ENCODE data around the gene ART3. TPM values are rescaled to one million over a fixed set of nuclear protein-coding genes. Genes with fewer than 3 reads are reported as not detected.
A peak's percentile ranks its signal among the peaks of the same experiment; 100 is the strongest.

ART3 gene
- polyA plus RNA-seq, 1 of the 3 experiments (the other 2 are of a cell fraction): not detected

DNA sequence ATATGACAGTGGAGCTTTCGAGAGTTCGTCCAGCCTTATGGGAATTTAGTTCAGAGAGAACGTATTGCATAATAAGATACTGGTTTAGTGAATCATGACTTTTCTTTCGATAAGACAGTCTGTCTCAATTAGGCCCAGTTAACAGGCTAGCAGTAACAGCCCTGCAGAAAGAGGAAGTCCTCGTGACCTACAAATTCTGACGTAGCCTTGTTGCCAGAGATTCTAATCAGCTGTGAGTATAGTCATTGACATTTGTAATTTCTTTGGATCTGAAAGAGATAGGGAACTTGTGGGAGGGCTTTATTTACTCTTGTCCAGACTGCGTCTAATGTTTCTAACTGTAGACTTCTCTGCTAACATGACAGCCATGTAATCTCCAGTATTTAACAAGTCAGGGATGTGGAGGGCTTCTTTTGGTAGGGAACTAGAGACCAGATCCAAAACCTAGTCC lies 15.8 kb downstream of the ART3 start (continued):
- TF ChIP-seq TEAD4 (IDR thresholded peaks at IDR 0.05; ENCODE audit: borderline replicate concordance, insufficient read depth) (no peak), FOSL2 (IDR thresholded peaks at IDR 0.05; ENCODE audit: borderline replicate concordance, low read depth) (peak; percentile 41; the same call in 1 of the 2 replicates), NFIC (IDR thresholded peaks at IDR 0.05; ENCODE audit: borderline replicate concordance) (peak; percentile 24; the same call in 1 of the 2 replicates), GATA2 (CRISPR knock-in tag; IDR thresholded peaks at IDR 0.05) (peak; percentile 56; the same call in 1 of the 2 replicates)

DNA sequence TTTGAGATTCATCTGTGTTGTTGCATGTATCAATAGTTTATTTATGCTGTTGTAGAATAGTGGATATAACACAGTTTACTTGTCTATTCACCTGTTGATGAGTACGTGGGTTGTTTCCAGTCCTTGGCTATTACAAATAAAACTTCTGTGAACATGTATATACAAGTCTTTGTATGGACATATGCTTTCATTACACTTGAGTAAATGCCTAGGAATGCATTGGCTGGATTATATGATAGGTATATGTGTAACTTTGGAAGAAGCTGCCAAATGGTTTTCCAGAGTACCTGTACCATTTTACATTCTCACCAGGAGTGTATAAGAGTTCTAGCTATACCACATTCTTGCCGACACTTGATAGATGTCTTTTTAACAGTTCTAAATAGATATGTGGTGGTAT lies 16.5 kb downstream of the ART3 start:
- DNase-seq: no peak
- Histone ChIP-seq H3K4me3 (ENCODE audit: low read depth in 2 of 2, low read length in 1 of 2) (no peak overlapping the region), H4K20me1 (ENCODE audit: insufficient read depth) (no peaks in the 10 kb centered on the region), H3K36me3 (replicated peaks in 1 of 2; ENCODE audit: control insufficient read depth in 1 of 2, insufficient read depth in 2 of 2, low read length in 1 of 2) (no peaks in the 10 kb centered on the region), H3K27me3 (ENCODE audit: insufficient read depth) (no peaks in the 10 kb centered on the region), H3K27ac (ENCODE audit: low read depth in 2 of 2, low read length in 1 of 2) (peak overlapping the region in 1 of 2 experiments; percentile 52; a peak in 2 of 4 replicates), H3K4me2 (no peak overlapping the region), H2AFZ (ENCODE audit: low read depth) (no peak overlapping the region), H3K9me3 (no peaks in the 10 kb centered on the region), H3K9me2 (no peaks in the 10 kb centered on the region), H3K4me1 (ENCODE audit: control insufficient read depth in 1 of 2, insufficient read depth in 2 of 2, low read depth in 1 of 2, low read length in 1 of 2) (peaks cover 0 to 4% of the 10 kb centered on the region in 2 experiments; a peak in 2 of 4 replicates), H3K79me2 (ENCODE audit: insufficient read depth) (no peaks in the 10 kb centered on the region), H3K9ac (no peak overlapping the region), H3F3A (replicated peaks; ENCODE audit: insufficient read depth) (no peaks in the 10 kb centered on the region)
- CTCF ChIA-PET: interaction anchor here (1.2 kb wide), 1 partner anchor 95 kb away, joined by 8 read pairs; no protein-coding TSS in a partner anchor
- 88% methylated on average over 2 of the region's 2 CpGs for WGBS (ENCODE audit: low lambda C conversion rate)
- POLR2A ChIA-PET: no interaction called here
- TF ChIP-seq ELF1 (IDR thresholded peaks at IDR 0.05): no peak
- TF ChIP-seq, protein P1, sequence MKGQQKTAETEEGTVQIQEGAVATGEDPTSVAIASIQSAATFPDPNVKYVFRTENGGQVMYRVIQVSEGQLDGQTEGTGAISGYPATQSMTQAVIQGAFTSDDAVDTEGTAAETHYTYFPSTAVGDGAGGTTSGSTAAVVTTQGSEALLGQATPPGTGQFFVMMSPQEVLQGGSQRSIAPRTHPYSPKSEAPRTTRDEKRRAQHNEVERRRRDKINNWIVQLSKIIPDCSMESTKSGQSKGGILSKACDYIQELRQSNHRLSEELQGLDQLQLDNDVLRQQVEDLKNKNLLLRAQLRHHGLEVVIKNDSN (IDR thresholded peaks at IDR 0.05; ENCODE audit: borderline replicate concordance, low read depth): no peak
- TF ChIP-seq RXRA (IDR thresholded peaks at IDR 0.05; ENCODE audit: borderline replicate concordance, low read depth): no peak
- TF ChIP-seq RCOR1 (IDR thresholded peaks at IDR 0.05; ENCODE audit: low read length): no peak
- no peak for TF ChIP-seq TAF1 (IDR thresholded peaks at IDR 0.05; ENCODE audit: borderline replicate concordance, low read depth, low read length)
- TF ChIP-seq SMC3 (IDR thresholded peaks at IDR 0.05; ENCODE audit: low read depth, low read length): no peak
- no peak for TF ChIP-seq TEAD4 (IDR thresholded peaks at IDR 0.05; ENCODE audit: borderline replicate concordance, insufficient read depth)
- no peak for TF ChIP-seq FOXJ3 (CRISPR knock-in tag; IDR thresholded peaks at IDR 0.05)
- TF ChIP-seq, protein P2, sequence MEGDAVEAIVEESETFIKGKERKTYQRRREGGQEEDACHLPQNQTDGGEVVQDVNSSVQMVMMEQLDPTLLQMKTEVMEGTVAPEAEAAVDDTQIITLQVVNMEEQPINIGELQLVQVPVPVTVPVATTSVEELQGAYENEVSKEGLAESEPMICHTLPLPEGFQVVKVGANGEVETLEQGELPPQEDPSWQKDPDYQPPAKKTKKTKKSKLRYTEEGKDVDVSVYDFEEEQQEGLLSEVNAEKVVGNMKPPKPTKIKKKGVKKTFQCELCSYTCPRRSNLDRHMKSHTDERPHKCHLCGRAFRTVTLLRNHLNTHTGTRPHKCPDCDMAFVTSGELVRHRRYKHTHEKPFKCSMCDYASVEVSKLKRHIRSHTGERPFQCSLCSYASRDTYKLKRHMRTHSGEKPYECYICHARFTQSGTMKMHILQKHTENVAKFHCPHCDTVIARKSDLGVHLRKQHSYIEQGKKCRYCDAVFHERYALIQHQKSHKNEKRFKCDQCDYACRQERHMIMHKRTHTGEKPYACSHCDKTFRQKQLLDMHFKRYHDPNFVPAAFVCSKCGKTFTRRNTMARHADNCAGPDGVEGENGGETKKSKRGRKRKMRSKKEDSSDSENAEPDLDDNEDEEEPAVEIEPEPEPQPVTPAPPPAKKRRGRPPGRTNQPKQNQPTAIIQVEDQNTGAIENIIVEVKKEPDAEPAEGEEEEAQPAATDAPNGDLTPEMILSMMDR (IDR thresholded peaks at IDR 0.05): no peak
- no peak for TF ChIP-seq MXI1 (IDR thresholded peaks at IDR 0.05; ENCODE audit: low read depth, low read length)
- TF ChIP-seq MEF2A (IDR thresholded peaks at IDR 0.05; ENCODE audit: borderline replicate concordance, low read depth): no peak

DNA sequence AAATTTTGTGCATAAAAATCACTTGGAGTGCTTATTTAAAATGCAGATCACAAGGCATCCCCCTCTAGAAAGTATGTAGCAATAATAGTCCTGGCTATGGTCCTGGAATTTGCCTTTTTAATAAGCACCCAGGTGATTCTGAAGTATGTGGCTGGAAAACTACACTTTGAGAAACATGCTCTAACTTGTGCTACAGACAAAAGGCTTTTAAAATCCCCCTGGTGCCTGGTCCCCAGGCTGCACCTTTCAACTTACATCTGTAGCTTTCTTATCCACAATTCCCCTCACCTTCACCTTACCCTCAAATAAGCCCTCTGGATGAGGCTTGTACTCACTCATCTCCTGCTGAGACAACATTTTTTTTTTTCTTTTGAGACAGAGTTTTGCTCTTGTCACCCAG lies 21.1 kb downstream of the ART3 start:
- H3K9ac ChIP-seq: no peak overlapping the region
- POLR2A ChIA-PET: no interaction called here
- no peaks in the 10 kb centered on the region for H4K20me1 ChIP-seq (ENCODE audit: insufficient read depth)
- no peak overlapping the region for H3K4me3 ChIP-seq (ENCODE audit: low read depth in 2 of 2, low read length in 1 of 2)
- peaks cover 0 to 2% of the 10 kb centered on the region in 2 experiments; a peak in 2 of 4 replicates for H3K4me1 ChIP-seq (ENCODE audit: control insufficient read depth in 1 of 2, insufficient read depth in 2 of 2, low read depth in 1 of 2, low read length in 1 of 2)
- CTCF ChIA-PET: no interaction called here
- no peaks in the 10 kb centered on the region for H3K9me2 ChIP-seq
- DNase-seq: no peak
- H3K9me3 ChIP-seq: no peaks in the 10 kb centered on the region
- H3K79me2 ChIP-seq (ENCODE audit: insufficient read depth): no peaks in the 10 kb centered on the region
- no peaks in the 10 kb centered on the region for H3F3A ChIP-seq (replicated peaks; ENCODE audit: insufficient read depth)
- H3K27ac ChIP-seq (ENCODE audit: low read depth in 2 of 2, low read length in 1 of 2): no peak overlapping the region
- H3K4me2 ChIP-seq: no peak overlapping the region
- no peak overlapping the region for H2AFZ ChIP-seq (ENCODE audit: low read depth)
- H3K27me3 ChIP-seq (ENCODE audit: insufficient read depth): no peaks in the 10 kb centered on the region
- no peaks in the 10 kb centered on the region for H3K36me3 ChIP-seq (replicated peaks in 1 of 2; ENCODE audit: control insufficient read depth in 1 of 2, insufficient read depth in 2 of 2, low read length in 1 of 2)
- TF ChIP-seq MEF2A (IDR thresholded peaks at IDR 0.05; ENCODE audit: borderline replicate concordance, low read depth) (no peak), GABPA (IDR thresholded peaks at IDR 0.05; ENCODE audit: low read depth) (no peak), POLR2AphosphoS5 (IDR thresholded peaks at IDR 0.05; ENCODE audit: low read depth, low read length) (no peak), RCOR1 (IDR thresholded peaks at IDR 0.05; ENCODE audit: low read length) (no peak), RAD21 (IDR thresholded peaks at IDR 0.05; ENCODE audit: low read length) (no peak), TAF1 (IDR thresholded peaks at IDR 0.05; ENCODE audit: borderline replicate concordance, low read depth, low read length) (no peak)
- TF ChIP-seq, protein P1 (IDR thresholded peaks at IDR 0.05; ENCODE audit: borderline replicate concordance, low read depth): no peak
- TF ChIP-seq, protein P3, sequence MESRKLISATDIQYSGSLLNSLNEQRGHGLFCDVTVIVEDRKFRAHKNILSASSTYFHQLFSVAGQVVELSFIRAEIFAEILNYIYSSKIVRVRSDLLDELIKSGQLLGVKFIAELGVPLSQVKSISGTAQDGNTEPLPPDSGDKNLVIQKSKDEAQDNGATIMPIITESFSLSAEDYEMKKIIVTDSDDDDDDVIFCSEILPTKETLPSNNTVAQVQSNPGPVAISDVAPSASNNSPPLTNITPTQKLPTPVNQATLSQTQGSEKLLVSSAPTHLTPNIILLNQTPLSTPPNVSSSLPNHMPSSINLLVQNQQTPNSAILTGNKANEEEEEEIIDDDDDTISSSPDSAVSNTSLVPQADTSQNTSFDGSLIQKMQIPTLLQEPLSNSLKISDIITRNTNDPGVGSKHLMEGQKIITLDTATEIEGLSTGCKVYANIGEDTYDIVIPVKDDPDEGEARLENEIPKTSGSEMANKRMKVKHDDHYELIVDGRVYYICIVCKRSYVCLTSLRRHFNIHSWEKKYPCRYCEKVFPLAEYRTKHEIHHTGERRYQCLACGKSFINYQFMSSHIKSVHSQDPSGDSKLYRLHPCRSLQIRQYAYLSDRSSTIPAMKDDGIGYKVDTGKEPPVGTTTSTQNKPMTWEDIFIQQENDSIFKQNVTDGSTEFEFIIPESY (IDR thresholded peaks at IDR 0.05; ENCODE audit: borderline replicate concordance, low read depth): no peak
- TF ChIP-seq, protein P4, sequence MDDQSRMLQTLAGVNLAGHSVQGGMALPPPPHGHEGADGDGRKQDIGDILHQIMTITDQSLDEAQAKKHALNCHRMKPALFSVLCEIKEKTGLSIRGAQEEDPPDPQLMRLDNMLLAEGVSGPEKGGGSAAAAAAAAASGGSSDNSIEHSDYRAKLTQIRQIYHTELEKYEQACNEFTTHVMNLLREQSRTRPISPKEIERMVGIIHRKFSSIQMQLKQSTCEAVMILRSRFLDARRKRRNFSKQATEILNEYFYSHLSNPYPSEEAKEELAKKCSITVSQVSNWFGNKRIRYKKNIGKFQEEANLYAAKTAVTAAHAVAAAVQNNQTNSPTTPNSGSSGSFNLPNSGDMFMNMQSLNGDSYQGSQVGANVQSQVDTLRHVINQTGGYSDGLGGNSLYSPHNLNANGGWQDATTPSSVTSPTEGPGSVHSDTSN (IDR thresholded peaks at IDR 0.05): no peak

Data from SK-N-SH (cell line).